BE2C (cell line): ENCODE results near the gene HS6ST3.

Source experiments
- DNase-seq: peaks from one replicate; pipeline ENCODE4 v3.0.0-alpha.2; 2020
- H3K27me3 ChIP-seq: fragments of 250-450 bp; sonication (Bioruptor Pico); 2 replicates; pipeline ENCODE4 v1.5.1; 2020; ENCODE audit warnings: mild to moderate bottlenecking
- H3K36me3 ChIP-seq: fragments of 250-450 bp; sonication (Bioruptor Pico); 2 replicates; pipeline ENCODE4 v1.5.1; 2020; ENCODE audit warnings: mild to moderate bottlenecking
- H3K4me1 ChIP-seq: fragments of 250-450 bp; sonication (Bioruptor Pico); 2 replicates; pipeline ENCODE4 v1.5.1; 2020
- H3K4me3 ChIP-seq: 2 replicates; pipeline ENCODE4 v1.5.1; 2011; ENCODE audit warnings: low read depth, low read length
- H3K9me3 ChIP-seq: fragments of 250-450 bp; sonication (Bioruptor Pico); 2 replicates; pipeline ENCODE4 v1.5.1; 2020
- CTCF ChIP-seq: IDR thresholded peaks from 2 replicates; pipeline ENCODE4 v1.5.1; 2012; ENCODE audit warnings: mild to moderate bottlenecking, low read depth, low read length

Gene HS6ST3

GRCh38 chr13:96490496-96490989 lies 400.6 kb downstream of the HS6ST3 start:
- DNase-seq, result no peak
- no peak for TF ChIP-seq CTCF
- Histone ChIP-seq H3K36me3 (no peaks in the 10 kb centered on the region), H3K9me3 (no peaks in the 10 kb centered on the region), H3K4me1 (no peaks in the 10 kb centered on the region), H3K27me3 (no peaks in the 10 kb centered on the region), H3K4me3 (no peak overlapping the region)

- no peaks in the 10 kb centered on the region for H3K27me3 ChIP-seq
- H3K4me3 ChIP-seq, result no peak overlapping the region
- no peaks in the 10 kb centered on the region for H3K36me3 ChIP-seq
- no peak for TF ChIP-seq CTCF
- no peaks in the 10 kb centered on the region for H3K9me3 ChIP-seq
- no peaks in the 10 kb centered on the region for H3K4me1 ChIP-seq
- DNase-seq, result no peak
Measured at GRCh38 chr13:96491103-96491502, 401.2 kb downstream of the HS6ST3 start.

GRCh38 chr13:96492766-96493165 lies 402.9 kb downstream of the HS6ST3 start:
- Histone ChIP-seq H3K27me3 (no peaks in the 10 kb centered on the region), H3K4me3 (no peak overlapping the region), H3K36me3 (no peaks in the 10 kb centered on the region), H3K4me1 (no peaks in the 10 kb centered on the region), H3K9me3 (no peaks in the 10 kb centered on the region)
- no peak for TF ChIP-seq CTCF
- no peak for DNase-seq

GRCh38 chr13:96499656-96500055 lies 409.7 kb downstream of the HS6ST3 start:
- no peak for TF ChIP-seq CTCF

GRCh38 chr13:96500953-96501352 lies 411.0 kb downstream of the HS6ST3 start:
- no peaks in the 10 kb centered on the region for H3K27me3 ChIP-seq
- no peaks in the 10 kb centered on the region for H3K4me1 ChIP-seq
- H3K9me3 ChIP-seq, result no peaks in the 10 kb centered on the region
- H3K4me3 ChIP-seq, result no peak overlapping the region
- no peak for TF ChIP-seq CTCF
- H3K36me3 ChIP-seq, result no peaks in the 10 kb centered on the region
- no peak for DNase-seq

More at GRCh38 chr13:96499656-96500055, 409.7 kb downstream of the HS6ST3 start:
- Histone ChIP-seq H3K4me1 (no peaks in the 10 kb centered on the region), H3K36me3 (no peaks in the 10 kb centered on the region), H3K27me3 (no peaks in the 10 kb centered on the region), H3K4me3 (no peak overlapping the region), H3K9me3 (no peaks in the 10 kb centered on the region)
- no peak for DNase-seq

- Histone ChIP-seq H3K27me3 (no peaks in the 10 kb centered on the region), H3K4me1 (no peaks in the 10 kb centered on the region)
Measured at GRCh38 chr13:96503481-96503880, 413.6 kb downstream of the HS6ST3 start.

More at GRCh38 chr13:96503481-96503880, 413.6 kb downstream of the HS6ST3 start:
- DNase-seq, result no peak
- no peaks in the 10 kb centered on the region for H3K36me3 ChIP-seq
- no peak for TF ChIP-seq CTCF
- H3K4me3 ChIP-seq, result no peak overlapping the region
- H3K9me3 ChIP-seq, result no peaks in the 10 kb centered on the region
